Suprapubic skin (tissue), 4 donors: Measurements from ENCODE around the gene ATOH8.

Source experiments
- POLR2A ChIP-seq, 2 donors: fragments of 450-650 bp; IDR thresholded peaks; one replicate each; pipeline ENCODE4 v1.6.1; 2017; ENCODE audit warnings: antibody characterized with exemption in 2 of 2, mild to moderate bottlenecking in 2 of 2, moderate library complexity in 2 of 2
- POLR2AphosphoS5 ChIP-seq, 3 donors: sonication (generic); formaldehyde crosslinking; IDR thresholded peaks; one replicate each; pipeline ENCODE4 v1.6.1; 2017; ENCODE audit warnings: antibody characterized with exemption in 3 of 3
- TF ChIP-seq, protein P1 (sequence below), 2 donors: fragments of 200-600 bp in 1 of 2; fragments of 450-650 bp in 1 of 2; sonication (generic) in 1 of 2; IDR thresholded peaks; one replicate each; pipeline ENCODE4 v1.5.1; 2016 to 2019; ENCODE audit warnings: antibody characterized with exemption in 2 of 2, mild to moderate bottlenecking in 1 of 2, moderate library complexity in 1 of 2

GRCh38 chr2:85708641-85709040, 45.1 kb upstream of the ATOH8 start:
- TF ChIP-seq, protein P1, sequence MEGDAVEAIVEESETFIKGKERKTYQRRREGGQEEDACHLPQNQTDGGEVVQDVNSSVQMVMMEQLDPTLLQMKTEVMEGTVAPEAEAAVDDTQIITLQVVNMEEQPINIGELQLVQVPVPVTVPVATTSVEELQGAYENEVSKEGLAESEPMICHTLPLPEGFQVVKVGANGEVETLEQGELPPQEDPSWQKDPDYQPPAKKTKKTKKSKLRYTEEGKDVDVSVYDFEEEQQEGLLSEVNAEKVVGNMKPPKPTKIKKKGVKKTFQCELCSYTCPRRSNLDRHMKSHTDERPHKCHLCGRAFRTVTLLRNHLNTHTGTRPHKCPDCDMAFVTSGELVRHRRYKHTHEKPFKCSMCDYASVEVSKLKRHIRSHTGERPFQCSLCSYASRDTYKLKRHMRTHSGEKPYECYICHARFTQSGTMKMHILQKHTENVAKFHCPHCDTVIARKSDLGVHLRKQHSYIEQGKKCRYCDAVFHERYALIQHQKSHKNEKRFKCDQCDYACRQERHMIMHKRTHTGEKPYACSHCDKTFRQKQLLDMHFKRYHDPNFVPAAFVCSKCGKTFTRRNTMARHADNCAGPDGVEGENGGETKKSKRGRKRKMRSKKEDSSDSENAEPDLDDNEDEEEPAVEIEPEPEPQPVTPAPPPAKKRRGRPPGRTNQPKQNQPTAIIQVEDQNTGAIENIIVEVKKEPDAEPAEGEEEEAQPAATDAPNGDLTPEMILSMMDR (IDR thresholded peaks at IDR 0.05) = no peak
- peak; percentile 22 to 98 (median 71) for TF ChIP-seq POLR2AphosphoS5 (IDR thresholded peaks at IDR 0.05)
- TF ChIP-seq POLR2A (IDR thresholded peaks at IDR 0.05) = no peak
